ENCODE measurements around the gene HLA-DPA1.

HLA-DPA1 gene

GRCh38 chr6:33080127-33081089, 7.0 kb upstream of the HLA-DPA1 start:
- no peaks in the 10 kb centered on the region for H3K27me3 ChIP-seq (replicated peaks)
- peak overlapping the region; percentile 77 for H3K27ac ChIP-seq
- H3K36me3 ChIP-seq (replicated peaks) = no peaks in the 10 kb centered on the region
- peak; percentile 77 for DNase-seq
- no peak for TF ChIP-seq CTCF (IDR thresholded peaks at IDR 0.05; ENCODE audit: low read depth, low read length, missing control alignments)
- in situ Hi-C loops (cut with HindIII; ENCODE audit: low pct_ligation_motif_present, low sequenced_read_pairs) = no loop called here
- peak overlapping the region; percentile 45 for H3K4me3 ChIP-seq (ENCODE audit: low read depth, low read length)

- no peak overlapping the region for H3K4me3 ChIP-seq (ENCODE audit: low read depth, low read length)
- no peak for TF ChIP-seq CTCF (IDR thresholded peaks at IDR 0.05; ENCODE audit: low read depth, low read length, missing control alignments)
- no peaks in the 10 kb centered on the region for H3K27me3 ChIP-seq (replicated peaks)
- H3K27ac ChIP-seq = no peak overlapping the region
- H3K36me3 ChIP-seq (replicated peaks) = no peaks in the 10 kb centered on the region
- no peak for DNase-seq
- in situ Hi-C loops (cut with HindIII; ENCODE audit: low pct_ligation_motif_present, low sequenced_read_pairs) = no loop called here
Observed at GRCh38 chr6:33079580-33079979, 6.1 kb upstream of the HLA-DPA1 start.

GRCh38 chr6:33078919-33079521, 5.6 kb upstream of the HLA-DPA1 start:
- in situ Hi-C loops (cut with HindIII; ENCODE audit: low pct_ligation_motif_present, low sequenced_read_pairs) = no loop called here
- Histone ChIP-seq H3K27ac (no peak overlapping the region), H3K36me3 (replicated peaks) (no peaks in the 10 kb centered on the region)

GRCh38 chr6:33078442-33078841, 5.0 kb upstream of the HLA-DPA1 start:
- no peaks in the 10 kb centered on the region for H3K36me3 ChIP-seq (replicated peaks)
- DNase-seq = no peak
- no peak overlapping the region for H3K4me3 ChIP-seq (ENCODE audit: low read depth, low read length)
- no peak overlapping the region for H3K27ac ChIP-seq
- in situ Hi-C loops (cut with HindIII; ENCODE audit: low pct_ligation_motif_present, low sequenced_read_pairs) = no loop called here
- no peaks in the 10 kb centered on the region for H3K27me3 ChIP-seq (replicated peaks)
- no peak for TF ChIP-seq CTCF (IDR thresholded peaks at IDR 0.05; ENCODE audit: low read depth, low read length, missing control alignments)

More at GRCh38 chr6:33078919-33079521, 5.6 kb upstream of the HLA-DPA1 start:
- H3K27me3 ChIP-seq (replicated peaks) = no peaks in the 10 kb centered on the region
- H3K4me3 ChIP-seq (ENCODE audit: low read depth, low read length) = no peak overlapping the region
- DNase-seq = no peak
- no peak for TF ChIP-seq CTCF (IDR thresholded peaks at IDR 0.05; ENCODE audit: low read depth, low read length, missing control alignments)

- H3K27ac ChIP-seq = no peak overlapping the region
- in situ Hi-C loops (cut with HindIII; ENCODE audit: low pct_ligation_motif_present, low sequenced_read_pairs) = no loop called here
- DNase-seq = no peak
- no peaks in the 10 kb centered on the region for H3K27me3 ChIP-seq (replicated peaks)
- no peaks in the 10 kb centered on the region for H3K36me3 ChIP-seq (replicated peaks)
- no peak overlapping the region for H3K4me3 ChIP-seq (ENCODE audit: low read depth, low read length)
- TF ChIP-seq CTCF (IDR thresholded peaks at IDR 0.05; ENCODE audit: low read depth, low read length, missing control alignments) = no peak
Observed at GRCh38 chr6:33077908-33078307, 4.5 kb upstream of the HLA-DPA1 start.

Data from brain microvascular endothelial cell (primary cell).